HepG2 (cell line): ENCODE results near the gene ILDR1. TPM values are rescaled to one million over a fixed set of nuclear protein-coding genes. Genes with fewer than 3 reads are reported as not detected.
"Not testable (repeated sequence)": the region's sequence is repeated elsewhere in the genome, so short reads cannot be mapped to it uniquely, and the experiment has no call there.

Source experiments
- ATAC-seq: fragments of 200-7000 bp; cut with Tn5 transposase; 3 replicates; pipeline ENCODE4 v1.9.1; 2020; ENCODE audit warnings: mild to moderate bottlenecking, moderate library complexity
- BruUV-seq: library from RNA; stranded (reverse); fragments of 400-500 nt; replicated peaks from 2 replicates; lab custom pipeline; 2021; lab: Mats Ljungman, UMichigan
- CTCF ChIA-PET: fragments of 300-600 bp; formaldehyde crosslinking; extraction: SDS; loops from one replicate; lab custom pipeline; 2021; ENCODE audit warnings: low total read pairs, inconsistent platforms, low intra/inter-chr PET ratio; lab: Yijun Ruan, JAX
- POLR2A ChIA-PET: fragments of 350-600 bp; sonication (Branson Sonifier 250); formaldehyde crosslinking; loops from one replicate; lab custom pipeline; 2020; ENCODE audit warnings: antibody characterized with exemption, inconsistent platforms; lab: Yijun Ruan, JAX
- DNase-seq: peaks from one replicate; pipeline ENCODE4 v3.0.0-alpha.2; 2015; ENCODE audit warnings: low spot score
- FAIRE-seq: peaks from 3 replicates; lab custom pipeline; 2011; peaks lifted over from hg19 to GRCh38; lab: Jason Lieb, UNC
- H2AFZ ChIP-seq: one replicate; pipeline ENCODE4 v1.6.1; 2011; ENCODE audit warnings: low read length, inconsistent platforms
- H3K27ac ChIP-seq: fragments of 300-600 bp; 3 replicates; pipeline ENCODE4 v1.8.0; 2011; ENCODE audit warnings: mixed run types, mild to moderate bottlenecking, mixed read lengths, low read length, inconsistent platforms; ENCODE audit not compliant: insufficient read depth; ENCODE audit errors: extremely low read length
- H3K27me3 ChIP-seq, 2 experiments: fragments of 200-600 bp in 1 of 2; 2 replicates in 1 of 2; 3 replicates in 1 of 2; pipeline versions ENCODE4 v1.6.0 to v1.8.0; 2011; ENCODE audit warnings: low read length in 2 of 2, mild to moderate bottlenecking in 2 of 2, moderate library complexity in 2 of 2, inconsistent platforms in 1 of 2; ENCODE audit not compliant: insufficient read depth in 2 of 2, control insufficient read depth in 1 of 2
- H3K36me3 ChIP-seq, 2 experiments: fragments of 200-600 bp in 1 of 2; replicated peaks in 1 of 2; 2 replicates in 1 of 2; 3 replicates in 1 of 2; pipeline versions ENCODE4 v1.5.1 to v1.8.0; 2011; ENCODE audit warnings: low read length in 2 of 2, inconsistent platforms in 1 of 2; ENCODE audit not compliant: insufficient read depth in 2 of 2, control insufficient read depth in 1 of 2
- H3K4me1 ChIP-seq: 2 replicates; pipeline ENCODE4 v1.5.1; 2012; ENCODE audit warnings: low read length, inconsistent platforms; ENCODE audit not compliant: insufficient read depth
- H3K4me2 ChIP-seq: 2 replicates; pipeline ENCODE4 v1.6.0; 2011; ENCODE audit warnings: low read depth, low read length, inconsistent platforms
- H3K4me3 ChIP-seq, 3 experiments: fragments of 200-600 bp in 1 of 3; sonication (generic), shearing (Covaris generic) in 1 of 3; replicated peaks in 1 of 3; 2 replicates each; pipeline ENCODE4 v1.5.1; 2011 to 2016; ENCODE audit warnings: low read length in 3 of 3, inconsistent platforms in 2 of 3, low read depth in 2 of 3, mild to moderate bottlenecking in 2 of 3, control low read depth in 1 of 3, mixed read lengths in 1 of 3; ENCODE audit not compliant: insufficient read depth in 1 of 3
- H3K79me2 ChIP-seq: one replicate; pipeline ENCODE4 v1.6.1; 2011; ENCODE audit warnings: low read length, inconsistent platforms; ENCODE audit not compliant: insufficient read depth
- H3K9ac ChIP-seq: 2 replicates; pipeline ENCODE4 v1.6.0; 2011; ENCODE audit warnings: mild to moderate bottlenecking, low read depth, low read length, inconsistent platforms; ENCODE audit not compliant: insufficient read depth
- H3K9me3 ChIP-seq: 2 replicates; pipeline ENCODE4 v1.5.1; 2012; ENCODE audit warnings: mild to moderate bottlenecking, low read length
- H4K20me1 ChIP-seq: 2 replicates; pipeline ENCODE4 v1.6.0; 2011; ENCODE audit warnings: inconsistent platforms, mild to moderate bottlenecking, low read length, moderate library complexity; ENCODE audit not compliant: insufficient read depth
- FOXA1 ChIP-seq, 2 experiments: fragments of 450-650 bp in 1 of 2; sonication (generic) in 1 of 2; formaldehyde crosslinking in 1 of 2; IDR thresholded peaks; 2 replicates each; pipeline versions ENCODE4 v1.4.0 to v1.6.1; 2016 to 2020; ENCODE audit warnings: missing genetic modification reagents in 1 of 2
- ZBTB33 ChIP-seq: sonication (generic); formaldehyde crosslinking; IDR thresholded peaks from 2 replicates; pipeline ENCODE4 v1.4.0; 2020; ENCODE audit warnings: missing genetic modification reagents
- ZMYM4 ChIP-seq: sonication (generic); formaldehyde crosslinking; IDR thresholded peaks from 2 replicates; pipeline ENCODE4 v1.8.1; 2023; ENCODE audit warnings: mild to moderate bottlenecking, missing genetic modification reagents
- ZNF281 ChIP-seq: sonication (generic); formaldehyde crosslinking; IDR thresholded peaks from 2 replicates; pipeline ENCODE4 v1.4.0; 2020; ENCODE audit warnings: missing genetic modification reagents, borderline replicate concordance
- WGBS: methylation state at CpG from one replicate; pipeline ENCODE4 v1.1.6; 2017; ENCODE audit warnings: low lambda C conversion rate; 5-methylcytosine and 5-hydroxymethylcytosine counted together
- in situ Hi-C: cut with HindIII; loops from 2 replicates; pipeline ENCODE4 v1.10.0; 2017; ENCODE audit warnings: low pct_unique_long_range_greater_than_20kb; ENCODE audit not compliant: extremely low pct_ligation_motif_present
- intact Hi-C: fragments of 100-400 bp; cut with micrococcal nuclease; formaldehyde crosslinking; loops from one replicate; pipeline ENCODE4 v1.10.0; 2022; ENCODE audit not compliant: unreplicated experiment
- polyA plus RNA-seq, 8 experiments: library from polyadenylated mRNA; depleted of rRNA in 3 of 8; stranded (reverse) in 7 of 8; unstranded in 1 of 8; fragments of >200 nt; fragmentation: Illumina TruSeq in 4 of 8; extraction: Trizol in 4 of 8; gene quantifications; 2 replicates each; pipeline versions ENCODE4 v1.2.1 to v1.2.3, GENCODE V29; 2011 to 2016; ENCODE audit warnings: low read depth in 4 of 8, missing spikeins in 1 of 8, mixed read lengths in 1 of 8; ENCODE audit not compliant: insufficient read depth in 1 of 8
- small RNA-seq, 3 experiments: library from RNA; depleted of rRNA; stranded (forward); fragments of <200 nt; gene quantifications; one replicate each; pipeline ENCODE3, GENCODE V24; 2012; ENCODE audit warnings: low read depth in 2 of 3, low replicate concordance in 1 of 3; ENCODE audit not compliant: insufficient read length in 3 of 3, insufficient read depth in 2 of 3
- total RNA-seq, 5 experiments: library from RNA; depleted of rRNA; stranded (reverse); fragments of >200 nt; fragmentation: Illumina TruSeq; extraction: Trizol; gene quantifications; 2 replicates each; pipeline ENCODE4 v1.2.3, GENCODE V29; 2016; ENCODE audit warnings: low read depth in 1 of 5

The ILDR1 gene
- total and polyA plus RNA-seq, 2 of the 13 experiments (the other 11 are each of a cell fraction or from before 2014, with no cell fraction given), result not detected

GRCh38 chr3:121938141-121938855 lies 83.7 kb downstream of the ILDR1 start:
- FAIRE-seq; H3K36me3 ChIP-seq; DNase-seq; H2AFZ ChIP-seq; POLR2A ChIA-PET; H3K27me3 ChIP-seq; H3K4me1 ChIP-seq; CTCF ChIA-PET; H3K27ac ChIP-seq; in situ Hi-C loops; H3K79me2 ChIP-seq; H3K4me2 ChIP-seq; intact Hi-C loops; H3K4me3 ChIP-seq; H3K9ac ChIP-seq; BruUV-seq; H4K20me1 ChIP-seq; ATAC-seq; H3K9me3 ChIP-seq; TF ChIP-seq FOXA1 (IDR thresholded peaks at IDR 0.05): not testable (repeated sequence)
- 0 out of 2 replicates have a peak, but pooled peaks have one; percentile 19 for TF ChIP-seq ZMYM4
- 0 out of 2 replicates have a peak, but pooled peaks have one; percentile 21 for TF ChIP-seq ZBTB33 (CRISPR knock-in tag)
- peak; percentile 76 for TF ChIP-seq ZNF281 (CRISPR knock-in tag)
- TF ChIP-seq FOXA1 (CRISPR knock-in tag; IDR thresholded peaks at IDR 0.05), result 0 out of 2 replicates have a peak, but pooled peaks have one; percentile 39
- WGBS, result 86% methylated on average over 21 of the region's 29 CpGs

Small RNA genes lying within 50 kb of the gene (small RNA-seq; reads per million reads assigned to genes)
- 0 reads per million in 3 experiments for gene RF00019

Other genes with a start within 250 kb of the ILDR1 start
- 41.4 and 44.8 TPM in 2 replicates for gene IQCB1, start 187.2 kb downstream of the ILDR1 start, total RNA-seq (2016; rRNA removed; fragmentation: Illumina TruSeq; extraction: Trizol)
- 17.8 and 18.0 TPM in 2 replicates for gene IQCB1, start 187.2 kb downstream of the ILDR1 start, polyA plus RNA-seq (2011; rRNA removed)
- gene EAF2, start 187.0 kb downstream of the ILDR1 start, total RNA-seq (2016; rRNA removed; fragmentation: Illumina TruSeq; extraction: Trizol), result 14.6 and 20.1 TPM in 2 replicates
- gene EAF2, start 187.0 kb downstream of the ILDR1 start, polyA plus RNA-seq (2011; rRNA removed), result 4.0 and 4.3 TPM in 2 replicates
- 0.41 and 1.0 TPM in 2 replicates for gene SLC15A2, start 127.8 kb downstream of the ILDR1 start, total RNA-seq (2016; rRNA removed; fragmentation: Illumina TruSeq; extraction: Trizol)
- gene SLC15A2, start 127.8 kb downstream of the ILDR1 start, polyA plus RNA-seq (2011; rRNA removed), result 0.63 and 1.4 TPM in 2 replicates
- gene CD86, start 33.1 kb upstream of the ILDR1 start, total RNA-seq (2016; rRNA removed; fragmentation: Illumina TruSeq; extraction: Trizol), result not detected in 2 replicates
- not detected in 2 replicates for gene CD86, start 33.1 kb upstream of the ILDR1 start, polyA plus RNA-seq (2011; rRNA removed)
- not detected in 2 replicates for gene CASR, start 161.4 kb upstream of the ILDR1 start, total RNA-seq (2016; rRNA removed; fragmentation: Illumina TruSeq; extraction: Trizol)
- not detected in 2 replicates for gene CASR, start 161.4 kb upstream of the ILDR1 start, polyA plus RNA-seq (2011; rRNA removed)